ENCODE measurements around the gene BEND7.
"Not testable (repeated sequence)": the region's sequence is repeated elsewhere in the genome, so short reads cannot be mapped to it uniquely, and the experiment has no call there.

Gene BEND7

DNA sequence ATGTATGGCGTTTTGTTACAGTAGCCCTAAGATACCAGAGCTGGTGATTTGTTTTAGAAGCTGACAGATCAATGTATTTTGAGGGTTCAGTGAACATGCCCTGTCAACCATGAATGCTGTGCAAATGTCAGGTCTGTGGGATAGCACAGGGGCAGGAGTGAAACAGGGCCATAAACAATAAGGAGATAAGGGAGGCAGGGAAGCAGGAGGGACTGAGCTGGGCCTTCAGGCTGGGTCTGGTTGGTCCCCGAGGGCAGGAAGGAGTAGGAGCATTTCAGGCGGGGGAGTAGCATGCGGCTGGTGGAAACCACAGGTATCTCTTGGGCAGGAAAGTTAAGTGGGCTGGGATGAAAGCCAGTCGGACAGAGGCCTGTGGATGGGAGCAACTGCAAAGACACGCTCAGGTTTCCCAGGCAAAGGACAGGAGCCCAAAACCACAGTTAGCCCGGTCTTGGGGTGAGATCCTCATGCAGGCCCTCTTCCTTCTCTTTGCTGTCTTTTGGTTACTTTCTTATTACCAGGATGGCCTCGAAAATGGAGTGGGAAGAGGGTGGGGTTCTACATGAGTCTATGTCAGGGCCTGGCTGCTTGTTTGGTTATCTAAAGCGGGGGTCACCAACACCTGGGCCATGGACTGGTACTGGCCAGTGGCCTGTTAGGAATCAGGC is 111.2 kb downstream of the BEND7 start:
- no peak for FAIRE-seq

- no peak for FAIRE-seq
Observed at GRCh38 chr10:13416760-13417159, 112.1 kb downstream of the BEND7 start.

DNA sequence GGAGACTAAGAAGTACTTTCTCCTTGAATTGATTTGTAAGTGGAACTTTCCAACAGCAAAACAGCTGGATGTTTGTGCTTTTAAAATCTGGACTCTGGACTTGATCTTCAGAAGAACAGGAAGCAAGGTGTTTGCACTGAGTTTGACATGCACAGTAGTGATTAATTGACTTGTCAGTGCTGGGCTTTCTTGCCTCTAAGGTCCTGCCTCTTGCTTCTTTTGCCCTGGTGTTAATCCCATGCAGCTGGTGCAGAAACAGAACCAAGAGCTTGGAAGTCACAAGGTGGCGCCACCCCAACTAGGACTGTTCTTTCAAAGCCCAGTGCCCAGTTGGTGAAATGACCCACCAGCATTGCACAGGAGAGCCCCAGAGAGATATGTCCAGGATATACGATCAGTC is 114.0 kb downstream of the BEND7 start:
- FAIRE-seq: no peak

- FAIRE-seq: no peak
Observed at GRCh38 chr10:13414137-13414536, 114.7 kb downstream of the BEND7 start.

DNA sequence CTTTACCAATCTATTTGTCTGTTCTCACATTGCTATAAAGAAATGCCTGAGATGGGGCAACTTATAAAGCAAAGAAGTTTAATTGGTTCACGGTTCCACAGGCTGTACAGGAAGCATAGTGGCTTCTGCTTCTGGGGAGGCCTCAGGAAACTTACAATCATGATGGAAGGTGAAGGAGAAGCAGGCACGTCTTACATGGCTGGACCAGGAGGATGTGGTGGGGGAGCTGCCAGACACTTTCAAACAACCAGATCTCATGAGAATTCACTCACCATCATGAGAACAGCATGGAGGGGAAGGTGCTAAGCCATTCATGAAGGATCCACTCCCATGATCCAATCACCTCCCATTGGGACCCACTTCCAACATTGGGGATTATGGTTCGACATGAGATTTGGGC is 115.9 kb downstream of the BEND7 start:
- FAIRE-seq: no peak

DNA sequence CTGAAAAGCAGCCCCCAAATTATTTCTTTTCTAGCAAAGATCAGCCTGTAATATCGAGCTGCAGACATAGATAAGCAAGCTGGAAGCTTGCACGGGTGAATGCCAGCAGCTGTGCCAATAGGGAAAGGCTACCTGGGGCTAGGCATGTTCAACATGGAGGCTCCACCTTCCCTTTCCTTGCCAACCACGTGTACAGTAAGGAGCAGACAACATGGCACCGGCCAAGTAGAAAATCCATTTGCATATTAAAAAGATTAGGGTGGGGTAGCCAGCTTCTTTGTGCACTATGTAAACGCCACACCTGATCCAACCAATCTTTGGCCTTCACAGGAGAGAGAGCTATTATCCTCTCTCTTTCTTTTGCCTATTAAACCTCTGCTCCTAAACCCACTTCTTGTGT is 124.0 kb downstream of the BEND7 start:
- no peak for FAIRE-seq

DNA sequence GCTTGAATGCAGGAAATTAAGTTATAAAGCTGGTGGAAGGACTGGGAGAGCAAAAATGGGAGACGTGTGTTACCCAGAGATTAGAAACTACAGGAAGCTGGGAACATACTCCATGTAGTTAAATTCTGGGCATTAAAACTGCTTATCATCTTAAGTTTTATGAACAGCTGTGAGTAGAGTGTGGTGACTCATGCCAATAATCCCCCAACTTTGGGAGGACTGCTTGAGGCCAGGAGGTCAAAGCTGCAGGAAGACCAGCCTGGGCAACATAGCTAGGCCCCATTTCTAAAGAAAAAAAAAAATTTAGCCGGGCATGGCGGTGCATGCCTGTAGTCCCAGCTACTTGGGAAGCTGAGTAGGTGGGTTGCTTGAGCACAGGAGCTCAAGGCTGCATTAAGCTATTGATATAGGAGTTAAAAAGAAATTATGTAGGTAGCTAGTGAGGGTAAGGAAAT is 124.5 kb downstream of the BEND7 start:
- FAIRE-seq: no peak

- not testable (repeated sequence) for FAIRE-seq
Observed at GRCh38 chr10:13403426-13403825, 125.4 kb downstream of the BEND7 start.

DNA sequence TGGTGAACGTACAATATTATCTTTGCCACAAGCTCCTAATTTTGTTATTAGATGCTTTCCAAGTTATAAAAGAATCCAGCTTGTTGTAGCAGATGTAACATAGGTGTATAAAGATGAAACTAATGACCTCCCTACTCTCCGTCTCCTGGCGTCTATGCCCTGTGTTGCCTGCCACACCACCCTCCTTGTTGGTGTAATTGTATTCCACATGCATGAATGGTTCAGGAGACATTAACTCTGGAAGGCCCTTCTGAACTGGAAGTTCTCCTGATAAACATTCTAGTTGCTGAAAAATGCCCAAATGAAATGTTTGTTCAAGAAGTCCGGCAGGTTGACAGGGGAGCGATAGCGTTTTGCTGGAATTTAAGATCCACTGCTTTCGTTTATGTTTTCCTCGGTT is 126.8 kb downstream of the BEND7 start:
- no peak for FAIRE-seq

DNA sequence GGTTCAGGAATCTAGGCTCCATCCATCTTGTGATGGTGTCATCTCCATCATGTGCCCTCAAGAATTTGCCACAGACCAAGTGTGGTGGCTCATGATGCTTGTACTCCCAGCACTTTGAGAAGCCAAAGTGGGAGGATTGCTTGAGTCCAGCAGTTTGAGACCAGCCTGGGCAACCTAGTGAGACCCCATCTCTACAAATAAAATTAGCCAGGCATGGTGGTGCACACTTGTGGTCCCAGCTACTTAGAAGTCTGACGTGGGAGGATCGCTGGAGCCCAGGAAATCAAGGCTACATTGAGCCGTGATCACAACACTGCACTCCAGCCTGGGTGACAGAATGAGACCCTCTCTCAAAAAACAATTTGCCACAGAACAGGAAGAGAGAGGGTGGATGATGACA is 127.7 kb downstream of the BEND7 start:
- FAIRE-seq: no peak

- FAIRE-seq: no peak
Observed at GRCh38 chr10:13400196-13400965, 128.4 kb downstream of the BEND7 start.

- FAIRE-seq: no peak
Observed at GRCh38 chr10:13399752-13400151, 129.1 kb downstream of the BEND7 start.

DNA sequence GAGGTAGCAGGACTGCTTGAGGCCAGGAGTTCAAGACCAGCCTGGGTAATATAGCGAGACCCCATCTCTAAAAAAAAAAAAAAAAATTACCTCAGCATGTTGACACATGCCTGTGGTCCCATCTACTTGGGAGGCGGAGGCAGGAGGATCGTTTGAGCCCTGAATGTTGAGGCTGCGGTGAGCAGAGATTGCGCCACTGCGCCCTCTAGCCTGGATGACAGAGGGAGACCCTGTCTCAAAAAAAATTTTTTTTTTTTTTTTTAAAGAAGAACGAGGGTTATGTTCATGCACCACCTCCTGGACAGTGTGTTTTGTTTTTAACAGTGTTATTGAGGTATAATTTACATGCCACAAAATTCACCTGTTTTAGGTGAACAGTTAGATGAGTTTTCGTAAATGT is 129.6 kb downstream of the BEND7 start:
- FAIRE-seq: no peak

GRCh38 chr10:13397052-13397451 is 131.8 kb downstream of the BEND7 start:
- no peak for FAIRE-seq

DNA sequence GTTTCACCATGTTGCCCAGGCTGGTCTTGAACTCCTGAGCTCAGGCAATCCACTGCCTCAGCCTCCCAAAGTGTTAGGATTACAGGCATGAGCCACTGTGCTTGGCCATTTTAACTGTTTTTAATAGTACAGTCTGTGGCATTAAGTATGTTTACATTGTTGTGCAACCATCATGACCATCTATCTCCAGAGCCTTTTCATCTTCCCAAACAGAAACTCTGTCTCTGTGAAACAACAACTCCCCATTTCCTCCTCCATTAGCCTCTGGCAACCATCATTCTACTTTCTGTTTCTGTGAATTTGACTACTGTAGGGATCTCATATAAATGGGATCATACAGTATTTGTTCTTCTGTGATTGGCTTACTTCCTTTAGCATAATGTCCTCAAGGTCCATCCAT is 132.4 kb downstream of the BEND7 start:
- FAIRE-seq: no peak

GRCh38 chr10:13395540-13395939 is 133.3 kb downstream of the BEND7 start:
- no peak for FAIRE-seq

DNA sequence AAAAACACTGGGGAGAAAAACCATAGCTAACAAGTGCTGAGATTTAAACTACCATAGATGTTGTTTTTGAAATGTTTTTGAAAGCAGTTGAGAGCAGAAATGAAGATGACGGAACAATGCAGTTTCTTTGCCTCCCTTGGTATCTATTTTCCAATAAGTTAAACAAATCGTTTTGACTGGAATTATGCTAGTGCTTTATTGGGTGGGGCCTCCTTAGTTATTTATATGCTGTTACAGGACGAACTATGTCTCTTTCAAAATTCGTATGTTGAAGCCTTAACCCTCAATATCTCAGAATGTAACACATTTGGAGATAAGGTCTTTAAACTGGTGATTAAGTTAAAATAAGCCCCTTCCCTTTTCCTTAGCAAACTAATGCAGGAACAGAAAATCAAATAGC is 135.2 kb downstream of the BEND7 start:
- FAIRE-seq: no peak

- FAIRE-seq: no peak
Observed at GRCh38 chr10:13392701-13393100, 136.1 kb downstream of the BEND7 start.
